Measurements from ENCODE around the gene MINDY4. TPM values are rescaled to one million over a fixed set of nuclear protein-coding genes. Genes with fewer than 3 reads are reported as not detected.
"Not testable (repeated sequence)": the region's sequence is repeated elsewhere in the genome, so short reads cannot be mapped to it uniquely, and the experiment has no call there.

MINDY4 gene
- total RNA-seq, 1 donor from 2014 or later, result 6.7 TPM

DNA sequence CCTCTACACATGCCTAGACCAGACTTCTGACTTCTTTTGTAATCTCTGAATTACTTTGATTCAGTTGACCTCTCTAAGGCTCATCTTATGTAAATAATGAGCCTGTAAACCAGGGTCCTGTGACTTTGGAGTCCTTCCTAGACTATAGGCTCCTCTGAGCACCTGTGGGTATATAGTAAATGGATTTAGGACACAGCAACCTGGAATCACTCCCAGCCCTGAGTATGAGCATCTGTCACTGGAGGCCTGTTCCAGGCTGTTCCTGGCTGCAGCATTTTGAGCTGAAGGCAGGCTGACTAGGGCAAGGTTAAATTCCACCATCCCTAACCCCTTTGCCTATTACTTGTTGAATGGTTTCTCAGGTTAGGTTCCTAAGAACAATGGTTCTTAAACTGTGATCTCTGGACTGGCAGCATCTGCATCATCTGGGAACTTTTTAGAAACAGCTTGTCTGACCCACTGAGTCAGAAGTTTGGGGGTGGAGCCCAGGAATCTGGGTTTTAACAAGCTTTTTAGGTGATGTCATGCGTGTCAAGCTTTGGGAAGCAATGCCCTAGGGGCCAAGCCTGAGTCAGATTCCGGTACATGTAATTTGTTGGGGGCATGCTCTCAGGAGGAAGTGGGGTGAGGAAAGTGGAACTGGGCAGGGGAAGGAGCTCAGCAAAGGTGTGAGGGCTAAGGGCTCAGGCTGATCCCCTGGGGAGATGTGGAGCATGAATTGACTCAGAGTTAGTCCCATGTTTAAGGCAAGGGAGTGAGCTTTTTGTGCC is 28.2 kb downstream of the MINDY4 start:
- no peak for DNase-seq (ENCODE audit: extremely low read depth, low read depth, low spot score)

DNA sequence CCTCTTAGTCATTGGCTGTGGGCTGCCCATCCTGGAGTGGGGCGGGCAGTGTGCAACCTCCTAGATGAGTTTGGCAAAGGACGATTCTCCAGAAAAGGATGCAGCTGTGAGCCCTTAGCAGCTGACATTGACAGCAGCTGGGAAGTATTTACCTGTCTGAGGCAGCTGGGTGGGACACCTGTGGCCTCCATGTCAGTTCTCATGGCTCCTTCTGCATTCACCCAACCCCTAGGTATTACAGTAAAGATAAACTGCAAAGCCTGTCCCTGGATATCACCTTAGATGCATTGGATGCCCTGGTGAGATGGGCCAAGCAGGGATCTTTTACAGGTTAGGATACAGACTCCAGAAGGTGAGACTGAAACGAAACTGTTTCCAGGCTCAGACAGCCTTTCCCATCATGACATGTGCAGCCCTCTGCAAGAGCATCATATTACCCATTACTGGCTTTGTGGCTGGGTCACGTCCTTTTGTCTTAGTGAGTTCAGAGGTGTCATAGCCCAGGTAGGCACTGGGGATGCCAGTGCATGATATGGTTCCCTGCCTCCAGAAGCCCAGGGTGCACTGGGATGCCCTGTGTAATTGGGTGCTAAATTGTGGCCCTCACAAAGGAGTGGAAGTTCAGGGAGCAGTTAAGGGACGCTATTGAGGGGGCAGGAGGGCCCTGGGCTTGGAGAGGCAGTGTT is 28.9 kb downstream of the MINDY4 start:
- no peak for DNase-seq (ENCODE audit: extremely low read depth, low read depth, low spot score)

DNA sequence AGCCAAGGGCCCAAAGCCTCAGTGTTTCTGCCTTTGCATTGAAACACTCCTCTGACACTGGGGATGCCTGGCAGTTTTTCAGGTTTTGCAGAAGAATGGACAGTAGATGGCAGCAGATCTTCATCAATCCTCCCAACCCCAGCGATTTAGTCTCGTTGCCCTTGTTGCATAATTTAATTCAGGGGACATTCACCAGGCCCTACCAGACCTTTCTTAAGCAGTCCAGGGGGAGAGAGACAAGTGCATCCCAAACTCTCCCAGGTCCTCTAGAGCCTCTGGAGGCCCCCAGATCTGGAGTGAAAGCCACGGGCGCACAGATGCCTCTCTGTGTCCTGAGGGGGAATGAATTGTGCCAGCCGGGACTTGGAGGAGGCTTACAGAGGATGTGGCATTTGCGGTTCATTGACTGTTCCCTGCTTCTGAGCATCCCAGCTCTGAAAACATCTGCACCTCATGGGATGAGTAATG is 29.6 kb downstream of the MINDY4 start:
- no peak for DNase-seq (ENCODE audit: extremely low read depth, low read depth, low spot score)

DNA sequence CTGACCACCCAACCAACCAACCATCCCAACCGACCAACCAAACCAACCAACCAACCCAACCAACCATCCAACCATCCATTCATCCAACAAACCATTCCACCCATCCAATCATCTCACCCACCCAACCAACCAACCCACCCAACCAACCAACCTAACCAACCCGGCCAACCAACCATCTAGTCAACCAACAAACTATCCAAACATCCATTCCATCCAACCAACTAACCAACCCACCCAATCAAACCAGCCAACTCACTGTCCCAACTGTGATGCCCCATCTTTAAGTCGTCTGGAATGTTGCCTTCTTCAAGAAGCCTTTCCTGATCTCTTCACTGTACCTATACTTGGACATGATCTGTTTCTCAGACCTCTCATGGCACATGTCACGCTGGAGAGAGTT is 31.6 kb downstream of the MINDY4 start:
- DNase-seq (ENCODE audit: extremely low read depth, low read depth, low spot score), result no peak

DNA sequence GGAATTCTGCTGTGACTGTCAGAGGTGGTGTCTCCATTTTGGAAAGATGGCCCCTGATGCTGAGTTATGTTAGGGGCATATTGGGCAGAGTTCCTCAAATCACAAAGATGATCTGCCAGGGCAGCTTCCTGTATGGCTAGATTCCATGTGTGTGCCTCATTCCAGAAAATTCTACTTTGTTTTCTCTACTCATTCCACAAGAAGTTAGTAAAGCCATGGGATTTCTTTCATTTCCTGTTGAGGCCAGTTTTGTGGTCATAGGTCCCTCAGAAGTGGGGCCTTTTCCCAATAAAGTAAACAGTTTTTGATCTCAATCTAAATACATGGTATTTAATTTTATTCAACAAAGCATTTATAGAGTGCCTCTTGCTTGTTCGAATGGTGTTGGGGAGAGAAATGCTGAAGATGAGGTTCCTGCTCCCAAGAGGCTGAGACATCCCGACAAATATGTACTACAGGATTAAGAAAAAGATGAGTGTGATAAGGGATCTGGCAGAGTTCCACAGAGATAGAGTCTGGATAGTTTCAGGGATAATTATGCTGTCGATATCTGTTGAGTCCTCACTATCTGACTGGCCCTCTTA is 33.0 kb downstream of the MINDY4 start:
- DNase-seq (ENCODE audit: extremely low read depth, low read depth, low spot score), result no peak

DNA sequence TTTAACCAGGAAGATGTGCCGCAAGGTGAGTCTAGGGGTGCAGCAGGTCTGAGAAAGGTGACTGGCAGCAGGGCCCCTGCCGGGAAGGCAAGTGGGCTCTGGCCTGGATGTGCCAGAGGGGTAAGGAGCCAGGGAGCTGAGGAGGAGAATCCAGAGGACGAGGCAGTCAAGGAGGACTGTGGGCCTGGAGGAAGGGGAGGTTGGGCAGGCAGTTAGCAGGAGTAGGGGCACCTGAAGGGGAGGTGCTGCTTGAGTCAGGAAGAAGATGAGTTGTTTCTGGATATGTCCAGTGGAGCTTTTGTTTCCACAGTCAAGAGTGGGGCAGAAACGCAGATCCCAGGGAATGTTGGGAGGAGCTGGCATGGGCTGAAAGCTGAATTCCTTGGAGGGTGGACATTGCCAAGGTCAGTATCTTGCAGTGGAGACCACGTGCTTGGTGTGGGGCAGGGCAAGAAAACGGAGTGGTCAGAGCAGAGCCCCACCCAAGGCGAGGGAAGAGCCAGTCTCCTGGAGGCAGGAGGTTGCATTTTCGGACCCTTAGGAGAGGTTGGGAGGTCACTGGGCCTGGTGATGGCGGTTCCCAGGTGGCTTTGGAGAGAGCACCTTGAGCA is 34.0 kb downstream of the MINDY4 start:
- DNase-seq (ENCODE audit: extremely low read depth, low read depth, low spot score), result no peak

DNA sequence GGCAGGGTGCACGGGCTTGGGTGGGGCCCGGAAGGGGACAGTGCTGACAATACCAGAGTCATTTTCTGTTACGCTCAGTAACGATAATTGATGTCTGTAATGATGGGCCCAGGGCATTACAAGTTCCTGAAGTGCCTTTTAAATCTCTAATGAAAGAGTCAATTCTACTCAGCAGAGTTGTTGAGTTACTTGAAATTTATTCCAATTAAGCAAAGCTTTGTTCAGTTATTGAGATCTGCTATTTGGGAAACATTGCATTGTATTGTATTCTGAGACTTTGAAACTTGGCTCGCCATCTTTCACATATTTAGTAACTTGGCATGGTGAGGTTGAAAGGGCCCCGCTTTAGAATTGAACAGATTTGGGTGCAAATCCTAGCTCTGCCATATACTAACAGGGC is 34.7 kb downstream of the MINDY4 start:
- no peak for DNase-seq (ENCODE audit: extremely low read depth, low read depth, low spot score)

DNA sequence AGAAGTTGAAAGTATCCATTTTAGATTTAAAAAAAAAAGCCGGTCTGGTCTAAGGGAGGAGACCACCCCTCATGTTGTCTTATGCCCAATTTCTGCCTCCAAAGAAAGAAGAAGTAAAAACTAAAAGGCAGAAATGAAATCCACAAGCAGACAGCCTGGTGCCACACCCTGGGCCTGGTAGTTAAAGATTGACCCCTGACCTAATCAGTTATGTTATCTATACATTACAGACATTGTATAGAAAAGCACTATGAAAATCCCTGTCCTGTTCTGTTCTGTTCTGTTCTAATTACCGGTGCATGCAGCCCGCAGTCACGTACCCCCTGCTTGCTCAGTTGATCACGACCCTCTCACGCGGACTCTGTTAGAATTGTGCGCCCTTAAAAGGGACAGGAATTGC is 36.3 kb downstream of the MINDY4 start:
- not testable (repeated sequence) for DNase-seq (ENCODE audit: extremely low read depth, low read depth, low spot score)

DNA sequence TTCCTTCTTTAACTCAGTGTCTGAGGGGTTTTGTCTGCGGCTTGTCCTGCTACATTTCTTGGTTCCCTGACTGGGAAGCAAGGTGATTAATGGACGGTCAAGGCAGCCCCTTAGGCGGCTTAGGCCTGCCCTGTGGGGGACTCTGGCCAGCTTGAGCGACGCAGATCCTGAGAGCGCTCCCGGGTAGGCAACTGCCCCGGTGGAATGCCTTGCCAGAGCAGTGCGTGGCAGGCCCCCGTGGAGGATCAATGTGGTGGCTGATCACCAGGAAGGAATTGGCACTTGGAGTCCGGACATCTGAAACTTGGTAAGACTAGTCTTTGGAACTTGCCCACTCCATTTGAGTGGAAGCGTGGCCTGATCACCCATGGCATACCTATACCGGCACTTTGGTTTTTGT is 36.7 kb downstream of the MINDY4 start:
- not testable (repeated sequence) for DNase-seq (ENCODE audit: extremely low read depth, low read depth, low spot score)

DNA sequence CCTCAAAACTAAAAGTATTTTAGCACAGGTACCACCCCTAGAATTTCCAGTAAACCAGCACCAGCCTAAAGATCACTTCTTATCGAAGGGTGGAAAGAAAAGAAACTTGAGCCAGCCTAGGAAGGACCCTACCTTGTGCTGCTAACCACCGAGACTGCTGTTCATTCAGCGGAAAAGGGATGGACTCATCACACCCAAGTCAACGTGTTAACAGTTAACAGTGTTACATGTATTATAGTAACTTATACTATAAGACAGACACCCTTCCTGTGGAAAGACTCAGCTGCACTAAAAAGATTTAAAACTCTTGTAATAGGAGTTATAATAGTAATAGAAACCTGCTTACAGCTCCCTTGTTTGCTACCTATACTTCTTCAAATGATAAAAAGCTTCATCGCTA is 39.8 kb downstream of the MINDY4 start:
- no peak for DNase-seq (ENCODE audit: extremely low read depth, low read depth, low spot score)

DNA sequence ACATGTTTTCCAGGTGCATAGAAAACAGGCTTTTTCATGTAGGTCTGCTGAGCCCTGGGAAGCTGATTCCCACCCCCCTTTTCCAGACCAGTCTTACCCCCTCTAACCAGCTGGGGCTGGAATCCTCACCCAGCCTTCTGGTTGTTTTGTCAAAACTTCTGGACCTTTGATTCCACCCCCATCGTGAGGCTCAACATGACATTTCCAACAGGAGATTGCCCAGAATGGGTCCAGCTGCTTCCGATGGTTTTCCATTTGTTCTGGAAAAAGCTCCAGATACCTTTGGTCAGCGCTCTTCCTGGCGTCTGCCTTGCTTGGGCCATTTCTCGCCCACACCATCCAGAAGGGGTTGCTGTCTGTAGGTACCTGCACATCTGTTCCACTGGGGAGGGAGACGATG is 41.5 kb downstream of the MINDY4 start:
- no peak for DNase-seq (ENCODE audit: extremely low read depth, low read depth, low spot score)

DNA sequence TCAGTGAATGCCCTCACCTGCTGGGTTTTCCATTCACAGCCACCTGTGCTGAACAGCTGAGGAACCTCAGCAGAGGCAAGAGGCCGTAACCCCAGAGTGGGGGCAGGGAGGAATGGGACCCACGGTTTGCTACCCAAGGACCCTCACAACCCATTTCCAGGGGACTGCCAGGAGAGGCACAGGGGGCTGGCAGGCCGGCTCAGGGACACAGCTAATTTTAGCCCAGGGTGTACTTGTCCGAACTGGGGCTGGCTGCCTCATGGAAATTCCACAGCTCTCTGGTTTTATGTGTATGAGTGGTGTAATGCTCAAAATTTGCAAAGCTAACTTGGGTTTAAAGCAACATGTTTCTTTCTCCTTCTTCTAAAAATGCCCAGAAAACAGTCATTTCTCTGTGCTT is 42.2 kb downstream of the MINDY4 start:
- DNase-seq (ENCODE audit: extremely low read depth, low read depth, low spot score), result no peak

DNA sequence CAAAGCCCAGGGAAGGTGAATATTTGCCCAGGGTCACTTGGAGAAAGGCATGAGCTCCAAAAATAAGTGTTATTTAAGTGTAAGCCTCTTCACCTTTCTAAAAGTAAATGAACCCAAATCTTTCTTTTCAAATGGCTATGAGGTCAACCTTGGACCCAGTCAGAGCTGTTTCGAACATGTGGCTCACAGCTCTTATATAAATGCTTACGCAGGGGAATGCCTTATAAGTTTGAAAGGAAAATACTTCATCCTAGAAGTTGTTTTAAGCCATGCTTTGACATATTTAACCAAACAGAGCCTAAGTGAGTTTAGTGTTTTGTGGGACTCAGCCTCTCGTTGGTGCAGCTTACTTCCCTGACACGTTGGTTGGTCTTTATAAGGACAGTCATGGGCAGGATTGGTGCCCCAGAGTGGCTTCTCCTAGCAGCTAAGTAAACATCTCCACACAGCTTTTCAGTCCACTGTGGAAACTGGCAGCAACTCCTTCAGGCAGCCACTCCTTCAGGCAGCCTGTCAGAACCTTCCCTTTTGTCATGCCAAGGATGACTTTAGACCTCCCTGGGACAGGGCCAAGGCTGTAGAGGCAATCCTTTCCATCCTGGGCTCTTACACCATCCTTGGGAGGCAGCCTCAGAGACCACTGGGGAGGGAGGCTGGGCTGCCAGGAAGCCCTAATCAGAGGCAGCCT is 43.6 kb downstream of the MINDY4 start:
- no peak for DNase-seq (ENCODE audit: extremely low read depth, low read depth, low spot score)

DNA sequence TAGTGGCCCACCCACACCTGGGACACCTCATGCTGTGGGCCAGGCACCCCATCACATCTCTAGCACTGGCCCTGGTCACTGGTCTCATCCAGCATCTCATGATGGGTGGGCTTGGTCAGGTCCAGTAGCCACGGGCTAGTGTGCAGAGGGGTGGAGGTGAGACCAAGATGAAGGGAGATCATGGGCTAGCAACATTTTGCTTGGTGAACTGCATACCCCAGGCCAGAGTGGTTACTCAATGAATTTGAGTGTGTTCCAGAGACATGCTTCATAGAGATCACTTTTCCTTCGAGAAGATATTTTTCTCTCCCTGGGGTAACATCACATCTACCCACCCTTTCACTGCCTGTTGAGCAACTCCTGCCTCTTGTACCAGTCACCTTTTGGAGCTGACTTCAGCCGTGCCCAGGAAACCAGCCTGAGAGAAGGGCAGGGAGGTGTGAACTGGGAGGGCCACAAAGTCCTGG is 44.2 kb downstream of the MINDY4 start:
- DNase-seq (ENCODE audit: extremely low read depth, low read depth, low spot score), result no peak

DNA sequence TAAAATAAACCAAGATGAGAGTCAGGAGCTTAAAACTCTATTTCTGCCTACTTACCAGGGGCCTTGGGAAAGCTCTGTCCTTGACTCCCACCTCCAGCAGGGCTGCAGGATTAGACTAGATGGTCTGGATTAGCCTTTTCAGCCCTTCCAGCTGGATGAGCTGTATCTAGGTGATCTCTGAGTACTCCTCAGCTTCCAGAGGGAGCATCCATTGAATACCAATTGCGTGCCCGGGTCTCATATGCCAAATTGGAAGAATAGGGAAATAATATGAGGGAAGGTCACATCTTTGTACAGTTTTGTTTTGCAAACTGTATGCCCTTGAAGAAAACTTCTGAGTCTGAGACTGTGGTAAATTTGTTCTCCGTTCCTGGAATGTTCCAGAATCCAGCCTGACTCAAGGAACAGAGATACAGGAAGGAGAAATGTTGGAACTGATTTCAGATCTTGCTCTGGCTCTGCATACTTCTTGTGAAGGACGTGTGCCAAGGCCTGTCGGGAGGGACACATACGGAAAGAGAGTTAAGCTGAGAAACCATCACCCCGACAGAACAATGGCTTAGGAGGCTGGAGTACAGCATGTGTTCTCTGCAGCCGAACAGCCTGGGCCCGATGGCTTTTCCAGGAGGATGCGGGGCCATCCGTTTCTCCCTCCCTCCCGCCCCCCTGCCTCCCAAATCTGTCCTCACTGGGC is 44.9 kb downstream of the MINDY4 start:
- no peak for DNase-seq (ENCODE audit: extremely low read depth, low read depth, low spot score)

DNA sequence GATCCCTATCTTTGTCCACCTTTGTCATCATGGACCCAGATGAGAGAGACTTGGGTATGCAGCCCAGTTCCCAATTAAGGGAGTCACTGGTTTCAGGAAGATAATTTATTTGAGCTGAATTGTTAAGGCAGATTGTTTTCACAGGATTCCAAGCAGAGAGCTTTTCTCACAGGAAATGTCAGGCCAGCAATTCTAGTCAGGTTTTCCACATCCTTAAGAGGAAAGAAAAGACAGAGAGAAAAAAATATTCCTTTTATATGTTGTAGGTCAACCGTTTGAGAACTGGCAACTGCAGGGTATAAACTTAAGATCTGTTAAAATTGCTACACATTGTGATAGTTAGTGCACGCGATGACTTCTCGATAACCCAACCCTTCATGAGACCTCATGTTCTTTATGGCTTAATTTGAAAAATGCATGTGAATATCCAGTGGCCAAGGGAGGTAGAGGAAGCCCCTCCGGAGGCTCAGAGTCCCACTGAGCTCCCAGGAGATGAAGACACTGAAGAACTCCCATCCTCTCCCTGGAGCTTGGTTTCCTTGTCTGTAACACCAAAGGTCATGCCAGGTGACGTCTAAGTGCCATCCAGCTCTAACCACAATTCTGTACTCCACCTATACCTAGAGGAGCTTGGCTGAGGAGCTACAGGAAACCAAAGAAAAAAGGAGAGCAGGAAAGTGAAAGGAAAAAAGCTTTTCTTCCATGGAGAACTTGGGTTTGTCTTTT is 45.6 kb downstream of the MINDY4 start:
- no peak for DNase-seq (ENCODE audit: extremely low read depth, low read depth, low spot score)

DNA sequence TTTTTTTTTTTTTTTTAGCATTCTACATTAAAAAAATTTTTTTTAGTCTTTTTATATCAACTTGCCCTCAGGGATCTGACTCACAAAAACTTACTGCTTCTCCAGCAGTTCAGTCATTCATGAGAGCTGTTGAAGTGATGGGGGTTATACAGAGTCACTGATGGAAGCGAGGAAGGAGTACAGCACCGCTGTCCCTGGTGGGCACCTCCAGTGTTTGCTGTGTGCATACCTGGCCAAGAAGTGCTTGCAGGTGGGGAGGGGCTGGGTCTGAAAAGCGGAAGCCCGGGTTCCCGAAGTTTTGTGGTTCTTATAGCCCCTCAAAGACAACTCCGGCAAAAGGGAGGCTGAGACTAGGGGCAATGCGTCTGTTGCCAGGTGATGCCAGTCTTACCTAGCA is 46.2 kb downstream of the MINDY4 start:
- no peak for DNase-seq (ENCODE audit: extremely low read depth, low read depth, low spot score)

DNA sequence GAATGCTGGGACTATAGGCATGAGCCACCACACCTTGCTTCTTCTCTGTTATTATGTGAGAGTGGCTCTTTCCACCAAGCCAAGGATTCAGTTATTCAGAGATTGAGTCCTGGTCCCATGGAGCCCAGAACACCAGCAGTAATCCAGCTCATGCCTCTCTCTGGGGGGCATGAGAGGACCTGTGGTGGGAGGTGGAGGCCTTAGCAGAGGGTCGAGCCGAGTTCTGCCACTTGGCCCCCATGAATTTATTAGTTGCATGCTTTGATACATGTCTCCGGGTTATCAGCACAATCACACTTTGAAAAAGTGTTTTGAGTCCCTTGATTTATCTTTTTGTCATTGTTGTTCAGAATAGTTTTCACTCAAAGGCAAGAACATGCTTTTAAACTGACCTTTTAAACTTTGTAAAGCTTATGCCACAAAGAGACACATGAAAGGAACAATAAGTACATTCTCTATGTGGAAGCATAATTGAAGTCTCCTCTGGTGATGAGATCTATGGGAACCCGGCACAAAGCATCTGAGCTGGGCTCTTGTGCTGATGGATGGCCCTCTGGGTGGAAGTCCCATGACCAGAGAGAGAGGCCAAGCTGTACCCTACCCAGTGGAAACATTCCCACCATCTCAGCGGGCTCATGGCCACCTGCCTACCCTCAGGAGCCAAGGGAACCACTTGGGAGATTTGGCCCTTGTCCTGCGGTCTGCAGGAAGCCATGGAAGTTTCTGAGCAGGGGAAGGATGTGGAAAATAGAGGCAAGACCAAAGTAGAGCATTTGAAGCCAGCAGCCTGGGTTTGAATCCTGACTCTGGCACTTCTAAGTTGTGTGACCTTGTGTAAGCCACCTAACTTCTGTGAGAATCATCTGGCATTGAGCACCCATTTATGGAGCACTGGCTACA is 53.9 kb downstream of the MINDY4 start:
- DNase-seq (ENCODE audit: extremely low read depth, low read depth, low spot score), result no peak

DNA sequence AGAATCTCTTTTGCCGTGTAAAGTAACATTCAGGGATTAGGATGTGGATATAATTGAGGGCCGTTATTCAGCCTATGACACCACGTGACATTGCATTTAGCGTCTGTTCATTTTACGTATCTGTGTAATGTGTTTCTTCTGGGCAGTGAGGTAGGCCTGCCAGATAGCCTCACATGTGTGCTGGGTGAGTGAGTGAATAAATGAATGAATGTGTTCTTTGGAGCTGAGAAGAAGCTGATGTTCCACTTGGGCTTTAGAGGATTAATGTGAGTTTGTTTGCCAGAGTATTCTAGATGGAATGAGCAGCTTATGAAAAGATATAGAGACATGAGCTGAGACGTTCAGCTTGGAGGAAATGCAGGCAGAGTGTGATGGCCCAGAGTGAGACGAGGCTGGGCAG is 55.0 kb downstream of the MINDY4 start:
- DNase-seq (ENCODE audit: extremely low read depth, low read depth, low spot score), result no peak

All from glomerular endothelial cell (primary cell).